ENCODE results near the gene RAB11A.

DNA sequence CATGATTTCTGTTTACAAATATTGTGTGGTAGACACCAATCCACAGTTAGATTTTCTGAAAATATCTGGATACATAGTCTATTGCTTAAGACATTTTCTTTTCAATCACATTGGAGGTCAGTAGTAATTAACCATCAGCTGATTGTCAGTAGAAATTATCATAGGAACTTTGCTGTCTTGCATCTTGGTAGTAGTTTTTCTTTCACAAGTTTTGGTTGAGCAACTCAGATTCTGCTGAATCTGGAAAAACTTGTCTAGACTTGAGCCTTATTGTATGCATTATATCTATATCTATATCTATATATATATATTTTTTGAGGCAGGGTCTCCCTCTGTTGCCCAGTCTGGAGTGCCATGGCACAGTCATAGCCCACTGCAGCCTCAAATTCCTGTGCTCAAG is 4.0 kb downstream of the RAB11A start:
- TF ChIP-seq CTCF (IDR thresholded peaks at IDR 0.05) (no peak), POLR2AphosphoS5 (IDR thresholded peaks at IDR 0.05) (no peak), POLR2A (IDR thresholded peaks at IDR 0.05) (no peak)
